Upper lobe of left lung (tissue), 6 donors: Measurements from ENCODE around the gene ZBTB17. TPM values are rescaled to one million over a fixed set of nuclear protein-coding genes. Genes with fewer than 3 reads are reported as not detected.
"Not testable (repeated sequence)": the region's sequence is repeated elsewhere in the genome, so short reads cannot be mapped to it uniquely, and the experiment has no call there.

ENCODE experiments used
- ATAC-seq, 2 donors: fragments of 200-7000 bp; cut with Tn5 transposase; one replicate each; pipeline ENCODE4 v1.9.1; 2022; ENCODE audit warnings: mild to moderate bottlenecking in 2 of 2, moderate library complexity in 2 of 2; ENCODE audit not compliant: low FRiP score in 2 of 2
- DNase-seq, 2 donors: peaks; one replicate each; pipeline ENCODE4 v3.0.0-alpha.2; 2019 to 2020
- H3K27ac ChIP-seq, 4 donors: fragments of 200-600 bp; sonication (generic); one replicate each; pipeline ENCODE4 v1.5.1; 2016 to 2019
- H3K27me3 ChIP-seq, 4 donors: fragments of 200-600 bp; sonication (generic); one replicate each; pipeline ENCODE4 v1.5.1; 2017 to 2019
- H3K36me3 ChIP-seq, 4 donors: fragments of 200-600 bp; sonication (generic); one replicate each; pipeline ENCODE4 v1.5.1; 2016 to 2019
- H3K4me1 ChIP-seq, 4 donors: fragments of 200-600 bp; sonication (generic); one replicate each; pipeline ENCODE4 v1.5.1; 2018 to 2019
- H3K4me3 ChIP-seq, 4 donors: fragments of 200-600 bp; sonication (generic); one replicate each; pipeline ENCODE4 v1.5.1; 2017 to 2019; ENCODE audit warnings: mild to moderate bottlenecking in 2 of 4, moderate library complexity in 1 of 4
- H3K9me3 ChIP-seq, 4 donors: fragments of 200-600 bp; sonication (generic); one replicate each; pipeline ENCODE4 v1.5.1; 2018 to 2019
- EP300 ChIP-seq, 4 donors: sonication (generic); formaldehyde crosslinking; IDR thresholded peaks; one replicate each; pipeline ENCODE4 v1.5.1; 2017; ENCODE audit warnings: antibody characterized with exemption in 4 of 4, control low read depth in 2 of 4
- POLR2A ChIP-seq, 4 donors: fragments of 450-650 bp; IDR thresholded peaks; one replicate each; pipeline ENCODE4 v1.5.1; 2016 to 2017; ENCODE audit warnings: antibody characterized with exemption in 4 of 4, mild to moderate bottlenecking in 2 of 4
- POLR2AphosphoS5 ChIP-seq, 2 donors: sonication (generic); formaldehyde crosslinking; IDR thresholded peaks; one replicate each; pipeline ENCODE4 v1.5.1; 2017; ENCODE audit warnings: antibody characterized with exemption in 2 of 2
- WGBS, 2 donors: methylation state at CpG; one replicate each; pipeline ENCODE4 v1.1.5; 2017 to 2018; 5-methylcytosine and 5-hydroxymethylcytosine counted together
- total RNA-seq, 6 donors: library from RNA; depleted of rRNA in 4 of 6; stranded (reverse); fragments of >200 nt in 4 of 6; gene quantifications; one replicate each; pipeline versions ENCODE4 v1.1.0 to v1.2.1, GENCODE V29; 2016 to 2021
- TF ChIP-seq, protein P1 (sequence below), 6 experiments: fragments of 450-650 bp in 4 of 6; fragments of 200-600 bp in 2 of 6; sonication (generic) in 2 of 6; IDR thresholded peaks; one replicate each; pipeline ENCODE4 v1.5.1; 2016 to 2019; ENCODE audit warnings: antibody characterized with exemption in 6 of 6
- donor health status: DM: no; HTN: no; CAD: no; lungs with moderate emphysema.
- donor health status: DM: no; HTN: yes; CAD: no; lungs with severe emphysema.

The ZBTB17 gene
- 10 to 100 TPM; 34.1 to 94.2 (median 42.9) TPM for total RNA-seq

DNA sequence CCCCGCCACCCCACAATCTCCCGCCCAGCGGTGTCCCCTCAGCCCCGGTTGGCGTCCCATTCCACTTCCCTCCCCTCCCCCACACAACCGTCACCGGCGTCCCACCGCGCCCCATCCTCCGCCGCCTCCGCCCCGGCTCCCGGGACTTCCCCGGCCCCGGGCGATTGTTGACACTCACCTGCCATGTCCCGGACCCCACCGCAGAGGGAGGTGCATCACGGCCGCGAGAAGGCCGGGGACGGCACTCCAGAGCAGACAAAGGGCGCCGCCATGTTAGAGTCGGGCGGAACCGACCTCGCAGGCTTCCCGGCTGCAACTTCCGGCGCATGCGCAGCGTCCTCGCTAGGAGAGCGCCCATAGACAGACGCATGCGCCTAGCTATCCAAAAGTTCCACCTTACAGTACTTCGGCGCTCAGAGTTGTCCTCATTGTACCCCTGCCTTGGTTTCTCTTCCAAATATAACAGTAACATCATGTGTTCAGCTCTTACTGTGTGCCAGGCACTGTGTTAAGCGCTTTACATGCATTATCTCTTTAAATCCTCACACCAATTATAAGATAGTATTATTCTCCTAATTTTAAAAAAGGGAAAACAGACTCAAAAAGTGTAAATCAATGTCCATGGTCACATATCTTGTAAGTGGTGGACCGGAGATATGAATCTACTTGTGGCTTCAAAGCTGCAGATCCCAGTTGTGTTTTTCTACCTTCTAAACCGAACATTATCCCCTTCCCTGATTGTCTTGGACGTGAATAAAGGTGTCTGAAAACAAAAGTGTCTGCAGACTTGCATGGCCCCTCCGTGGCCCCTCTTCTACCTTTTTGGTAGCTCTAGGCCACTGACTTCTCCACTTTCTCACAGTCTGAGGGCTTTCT lies at the start of gene ZBTB17:
ZBTB17 (minus strand) TSS at position 297 of the 876 bp plus-strand sequence. CDS start 27,606 bp downstream, outside the sequence.
- peak within 1 kb of the TSS; percentile 86 to 95 (median 90) for H3K27ac ChIP-seq
- peak within 1 kb of the TSS; percentile 92 to 100 (median 95) for H3K4me3 ChIP-seq
- H3K9me3 ChIP-seq = no peaks in the 10 kb centered on the region
- peaks cover 10 to 16% (median 13%) of the 10 kb centered on the region in 4 donors for H3K36me3 ChIP-seq
- peak; percentile 96 to 100 for ATAC-seq
- peaks cover 18 to 27% (median 22%) of the 10 kb centered on the region in 4 donors for H3K4me1 ChIP-seq
- peak; percentile 93 to 98 for DNase-seq
- no peaks in the 10 kb centered on the region for H3K27me3 ChIP-seq
- no peak for TF ChIP-seq EP300 (IDR thresholded peaks at IDR 0.05)
- TF ChIP-seq POLR2A (IDR thresholded peaks at IDR 0.05) = peak; percentile 36 to 85 (median 56)
- TF ChIP-seq, protein P1, sequence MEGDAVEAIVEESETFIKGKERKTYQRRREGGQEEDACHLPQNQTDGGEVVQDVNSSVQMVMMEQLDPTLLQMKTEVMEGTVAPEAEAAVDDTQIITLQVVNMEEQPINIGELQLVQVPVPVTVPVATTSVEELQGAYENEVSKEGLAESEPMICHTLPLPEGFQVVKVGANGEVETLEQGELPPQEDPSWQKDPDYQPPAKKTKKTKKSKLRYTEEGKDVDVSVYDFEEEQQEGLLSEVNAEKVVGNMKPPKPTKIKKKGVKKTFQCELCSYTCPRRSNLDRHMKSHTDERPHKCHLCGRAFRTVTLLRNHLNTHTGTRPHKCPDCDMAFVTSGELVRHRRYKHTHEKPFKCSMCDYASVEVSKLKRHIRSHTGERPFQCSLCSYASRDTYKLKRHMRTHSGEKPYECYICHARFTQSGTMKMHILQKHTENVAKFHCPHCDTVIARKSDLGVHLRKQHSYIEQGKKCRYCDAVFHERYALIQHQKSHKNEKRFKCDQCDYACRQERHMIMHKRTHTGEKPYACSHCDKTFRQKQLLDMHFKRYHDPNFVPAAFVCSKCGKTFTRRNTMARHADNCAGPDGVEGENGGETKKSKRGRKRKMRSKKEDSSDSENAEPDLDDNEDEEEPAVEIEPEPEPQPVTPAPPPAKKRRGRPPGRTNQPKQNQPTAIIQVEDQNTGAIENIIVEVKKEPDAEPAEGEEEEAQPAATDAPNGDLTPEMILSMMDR (IDR thresholded peaks at IDR 0.05) = peak in 3 of 6 experiments; percentile 14 to 28 (median 23)
- TF ChIP-seq POLR2AphosphoS5 (IDR thresholded peaks at IDR 0.05) = peak; percentile 87 to 88
- WGBS, 2 donors = 13 to 44% methylated on average over 8 to 28 of the region's 47 CpGs

DNA sequence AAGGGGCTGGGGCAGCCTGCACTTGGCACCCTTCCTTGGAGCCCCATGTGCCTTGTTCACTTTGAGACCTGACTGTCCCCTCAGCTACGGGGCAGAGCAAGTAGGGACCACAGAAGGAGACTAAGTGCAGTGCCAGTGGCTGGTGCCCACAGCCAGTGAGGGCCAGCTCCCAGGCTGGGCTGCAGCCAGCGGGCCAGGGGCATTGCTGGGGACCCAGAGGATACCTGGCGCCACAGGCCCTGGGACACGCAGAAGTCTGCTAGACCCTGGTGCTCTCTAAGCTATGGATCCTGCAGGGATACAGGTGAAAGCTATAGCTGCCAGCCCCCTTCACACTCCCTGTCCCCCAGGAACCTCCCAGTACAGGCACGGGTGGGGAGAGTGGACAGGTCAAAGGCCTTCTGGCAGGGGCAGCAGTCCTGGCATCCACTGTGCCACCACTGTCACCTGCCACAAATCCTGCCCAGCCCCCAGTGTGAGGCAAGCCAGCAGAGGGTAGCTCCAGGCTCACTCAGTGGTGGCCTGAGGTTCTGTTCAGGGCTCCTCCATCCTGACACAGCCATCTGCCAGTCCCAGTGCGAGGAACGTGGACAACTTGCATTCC lies 47.3 kb upstream of the ZBTB17 start:
- Histone ChIP-seq H3K27ac (no peak overlapping the region), H3K27me3 (peaks cover 0 to 8% (median 2%) of the 10 kb centered on the region in 4 donors), H3K36me3 (no peaks in the 10 kb centered on the region), H3K4me3 (no peak overlapping the region), H3K4me1 (peaks cover 10 to 16% (median 13%) of the 10 kb centered on the region in 4 donors), H3K9me3 (no peaks in the 10 kb centered on the region)
- TF ChIP-seq, protein P1 (IDR thresholded peaks at IDR 0.05) = no peak
- no peak for TF ChIP-seq EP300 (IDR thresholded peaks at IDR 0.05)
- no peak for TF ChIP-seq POLR2A (IDR thresholded peaks at IDR 0.05)
- no peak for TF ChIP-seq POLR2AphosphoS5 (IDR thresholded peaks at IDR 0.05)
- 72% methylated on average over 7 of the region's 7 CpGs; no CpG with 5 or more reads in 1 of the 2 donors for WGBS, 2 donors
- ATAC-seq (no peak), DNase-seq (no peak)

DNA sequence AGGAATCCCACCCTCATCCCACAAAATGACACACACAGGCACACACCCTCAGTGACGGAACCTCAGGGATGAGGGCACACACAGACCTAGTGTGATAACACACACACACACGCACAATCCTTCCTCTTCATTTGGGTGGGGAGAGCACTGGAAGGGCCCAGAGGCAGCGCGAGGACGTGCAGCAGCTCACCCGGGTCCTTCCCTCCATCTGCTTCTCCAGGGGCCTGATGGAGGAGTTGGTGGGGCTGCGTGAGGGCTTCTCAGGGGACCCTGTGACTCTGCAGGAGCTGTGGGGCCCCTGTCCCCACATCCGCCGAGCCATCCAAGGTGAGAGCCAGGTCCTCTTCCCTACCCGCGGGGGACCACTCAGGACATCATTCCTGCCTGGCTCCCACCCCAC lies 46.5 kb upstream of the ZBTB17 start:
- Histone ChIP-seq H3K4me1 (peaks cover 11 to 22% (median 13%) of the 10 kb centered on the region in 4 donors), H3K36me3 (no peaks in the 10 kb centered on the region), H3K27me3 (peaks cover 0 to 8% (median 2%) of the 10 kb centered on the region in 4 donors), H3K9me3 (no peaks in the 10 kb centered on the region), H3K4me3 (no peak overlapping the region), H3K27ac (no peak overlapping the region)
- ATAC-seq = no peak
- DNase-seq = no peak
- WGBS, 2 donors = 77 to 78% methylated on average over 6 to 11 of the region's 11 CpGs
- TF ChIP-seq, protein P1 (IDR thresholded peaks at IDR 0.05) = no peak
- no peak for TF ChIP-seq POLR2A (IDR thresholded peaks at IDR 0.05)
- no peak for TF ChIP-seq POLR2AphosphoS5 (IDR thresholded peaks at IDR 0.05)

DNA sequence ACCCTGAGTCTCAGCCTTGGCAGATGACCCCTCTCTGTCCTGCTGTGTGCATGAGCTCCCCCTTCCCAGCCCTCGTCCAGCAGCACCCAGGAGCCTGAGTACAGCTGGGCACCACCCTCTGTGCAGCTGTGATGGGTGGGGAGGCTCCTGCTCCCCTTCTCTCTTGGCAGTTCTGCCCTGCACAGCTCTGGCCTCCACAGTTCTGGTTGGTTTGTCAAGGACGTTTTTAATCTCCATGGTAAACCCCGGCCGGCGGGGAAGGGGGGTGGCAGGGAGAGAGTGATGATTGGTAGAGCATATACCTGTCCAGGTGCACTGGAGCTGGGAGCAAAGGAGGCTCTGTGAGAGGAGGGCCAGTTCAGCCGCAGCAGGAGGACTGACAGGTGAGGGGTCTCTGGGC lies 45.8 kb upstream of the ZBTB17 start, which contains the start of gene CLCNKA:
CLCNKA (plus strand) TSS at position 356 of the 400 bp plus-strand sequence. CDS start 584 bp downstream, outside the sequence.
- no peaks in the 10 kb centered on the region for H3K36me3 ChIP-seq
- H3K4me3 ChIP-seq = no peak within 1 kb of the TSS
- H3K27me3 ChIP-seq = peaks cover 0 to under 1% (median 0%) of the 10 kb centered on the region in 4 donors
- H3K9me3 ChIP-seq = no peaks in the 10 kb centered on the region
- ATAC-seq = no peak
- no peak for TF ChIP-seq EP300 (IDR thresholded peaks at IDR 0.05)
- TF ChIP-seq, protein P1 (IDR thresholded peaks at IDR 0.05) = no peak
- no peak for TF ChIP-seq POLR2AphosphoS5 (IDR thresholded peaks at IDR 0.05)
- no peak for TF ChIP-seq POLR2A (IDR thresholded peaks at IDR 0.05)
- H3K4me1 ChIP-seq = peaks cover 4 to 15% (median 6%) of the 10 kb centered on the region in 4 donors
- DNase-seq = no peak
- H3K27ac ChIP-seq = no peak within 1 kb of the TSS
- 55 to 65% methylated on average over 6 of the region's 6 CpGs for WGBS, 2 donors

DNA sequence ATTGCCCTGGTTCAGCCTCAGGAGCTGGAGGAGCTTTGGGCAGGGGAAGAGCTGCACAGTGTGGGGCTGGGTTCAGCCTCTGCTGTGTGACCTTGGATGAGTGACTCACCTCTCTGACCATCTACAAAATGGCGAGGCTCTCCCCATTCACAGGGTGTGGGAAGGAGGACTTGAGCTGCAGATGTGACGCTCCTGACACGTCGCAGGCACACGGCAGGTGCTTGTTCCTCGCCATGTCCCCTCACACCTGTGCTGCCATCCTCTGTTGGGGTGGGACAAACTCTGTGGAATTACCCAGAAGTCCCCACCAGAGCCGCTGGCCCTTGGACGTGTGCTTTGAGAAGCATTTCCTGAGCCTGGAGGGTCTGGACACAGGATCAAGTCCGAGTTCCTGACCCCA lies 45.0 kb upstream of the ZBTB17 start:
- WGBS, 2 donors = 83% methylated on average over 9 of the region's 9 CpGs; no CpG with 5 or more reads in 1 of the 2 donors
- H3K9me3 ChIP-seq, H3K4me3 ChIP-seq, H3K36me3 ChIP-seq, DNase-seq, H3K27me3 ChIP-seq, H3K27ac ChIP-seq, ATAC-seq: not testable (repeated sequence)
- H3K4me1 ChIP-seq = peaks cover 2 to 14% (median 5%) of the 10 kb centered on the region in 4 donors
